Left ventricle myocardium inferior (tissue), 1 donor: Measurements from ENCODE around the gene TPRA1. TPM values are rescaled to one million over a fixed set of nuclear protein-coding genes. Genes with fewer than 3 reads are reported as not detected.

Source experiments
- DNase-seq: peaks from one replicate; pipeline ENCODE4 v3.0.0-alpha.2; 2020
- H3K27ac ChIP-seq: fragments of 200-600 bp; replicated peaks from 2 replicates; pipeline ENCODE4 v1.8.0; 2021
- H3K27me3 ChIP-seq: fragments of 200-600 bp; 2 replicates; pipeline ENCODE4 v1.8.0; 2021; ENCODE audit warnings: low read depth
- H3K36me3 ChIP-seq: fragments of 200-600 bp; 2 replicates; pipeline ENCODE4 v1.8.0; 2021
- H3K4me1 ChIP-seq: fragments of 200-600 bp; 2 replicates; pipeline ENCODE4 v1.8.0; 2021
- H3K4me3 ChIP-seq: fragments of 200-600 bp; 2 replicates; pipeline ENCODE4 v1.8.0; 2021; ENCODE audit warnings: mild to moderate bottlenecking, moderate library complexity
- H3K9me3 ChIP-seq: fragments of 200-600 bp; replicated peaks from 2 replicates; pipeline ENCODE4 v1.8.0; 2021
- intact Hi-C: fragments of 100-400 bp; cut with micrococcal nuclease; formaldehyde crosslinking; loops from one replicate; pipeline ENCODE4 v1.11.0; 2022
- total RNA-seq: library from RNA; stranded (reverse); fragmentation: NEBNext Ultra II Directional; extraction: Animal tissue kit (Norgen Biotek cat#: 25700); gene quantifications from one replicate; pipeline ENCODE4 v1.2.1, GENCODE V29; 2021
- TF ChIP-seq, protein P1 (sequence below): fragments of 200-600 bp; IDR thresholded peaks from 2 replicates; pipeline ENCODE4 v1.8.0; 2021; ENCODE audit warnings: antibody characterized with exemption, mild to moderate bottlenecking, borderline replicate concordance
- donor health status: DM: no; HTN: yes; CAD: no; lungs with severe emphysema.

Gene TPRA1
- total RNA-seq, 1 donor from 2014 or later, result 17.4 TPM

DNA sequence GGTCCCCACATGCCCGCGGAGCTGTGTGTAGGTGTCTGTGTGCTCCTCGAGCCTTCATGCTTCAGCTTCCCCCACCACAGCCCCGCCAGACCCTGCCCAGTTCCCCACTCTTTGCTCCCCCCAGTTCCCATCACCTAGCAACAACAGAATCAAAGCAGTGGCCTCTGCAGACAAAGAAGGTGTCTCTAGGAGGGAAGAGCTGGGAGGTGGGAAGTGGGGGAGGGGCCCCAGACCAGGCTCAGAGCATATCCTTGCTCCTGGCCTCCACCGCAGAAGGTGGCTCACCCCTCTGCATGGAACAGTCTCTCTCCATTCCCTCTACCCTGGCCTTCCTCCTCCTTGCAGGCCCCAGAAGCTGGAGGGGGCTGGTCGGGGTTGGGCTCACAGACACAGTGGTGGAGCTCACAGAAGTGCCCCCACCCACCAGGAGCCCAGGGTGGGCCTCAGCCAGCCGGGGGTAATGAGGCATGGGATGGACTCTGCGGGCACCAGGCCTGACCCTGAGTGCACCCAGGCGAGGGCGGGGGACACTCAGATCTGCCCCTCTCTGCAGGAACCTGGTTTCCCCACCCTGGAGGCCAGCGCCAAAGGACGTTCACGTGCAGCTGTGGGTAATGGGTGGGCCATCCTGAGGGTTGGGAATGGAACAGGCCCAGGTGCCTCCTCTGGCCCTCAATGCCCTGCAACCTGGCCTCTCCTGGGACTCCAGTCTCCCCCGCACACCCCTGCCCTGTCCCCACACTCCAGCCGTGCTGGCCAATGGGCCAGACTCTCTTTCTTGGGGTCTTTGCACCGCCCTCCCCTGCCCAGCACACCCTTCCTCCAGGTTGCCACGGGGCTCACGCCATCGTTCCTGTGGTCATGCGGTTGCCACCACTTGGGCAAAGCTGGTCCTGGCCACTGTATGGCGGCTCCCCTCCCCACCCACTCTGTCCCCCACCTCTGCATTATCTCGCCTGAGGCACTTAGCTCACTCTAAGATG lies 53.4 kb downstream of the TPRA1 start:
- Histone ChIP-seq H3K27ac (no peak overlapping the region), H3K4me1 (no peaks in the 10 kb centered on the region), H3K36me3 (no peaks in the 10 kb centered on the region), H3K9me3 (no peaks in the 10 kb centered on the region), H3K27me3 (peaks cover 17% of the 10 kb centered on the region), H3K4me3 (no peak overlapping the region)
- TF ChIP-seq, protein P1, sequence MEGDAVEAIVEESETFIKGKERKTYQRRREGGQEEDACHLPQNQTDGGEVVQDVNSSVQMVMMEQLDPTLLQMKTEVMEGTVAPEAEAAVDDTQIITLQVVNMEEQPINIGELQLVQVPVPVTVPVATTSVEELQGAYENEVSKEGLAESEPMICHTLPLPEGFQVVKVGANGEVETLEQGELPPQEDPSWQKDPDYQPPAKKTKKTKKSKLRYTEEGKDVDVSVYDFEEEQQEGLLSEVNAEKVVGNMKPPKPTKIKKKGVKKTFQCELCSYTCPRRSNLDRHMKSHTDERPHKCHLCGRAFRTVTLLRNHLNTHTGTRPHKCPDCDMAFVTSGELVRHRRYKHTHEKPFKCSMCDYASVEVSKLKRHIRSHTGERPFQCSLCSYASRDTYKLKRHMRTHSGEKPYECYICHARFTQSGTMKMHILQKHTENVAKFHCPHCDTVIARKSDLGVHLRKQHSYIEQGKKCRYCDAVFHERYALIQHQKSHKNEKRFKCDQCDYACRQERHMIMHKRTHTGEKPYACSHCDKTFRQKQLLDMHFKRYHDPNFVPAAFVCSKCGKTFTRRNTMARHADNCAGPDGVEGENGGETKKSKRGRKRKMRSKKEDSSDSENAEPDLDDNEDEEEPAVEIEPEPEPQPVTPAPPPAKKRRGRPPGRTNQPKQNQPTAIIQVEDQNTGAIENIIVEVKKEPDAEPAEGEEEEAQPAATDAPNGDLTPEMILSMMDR, result no peak
- intact Hi-C loops, result no loop called here
- no peak for DNase-seq

DNA sequence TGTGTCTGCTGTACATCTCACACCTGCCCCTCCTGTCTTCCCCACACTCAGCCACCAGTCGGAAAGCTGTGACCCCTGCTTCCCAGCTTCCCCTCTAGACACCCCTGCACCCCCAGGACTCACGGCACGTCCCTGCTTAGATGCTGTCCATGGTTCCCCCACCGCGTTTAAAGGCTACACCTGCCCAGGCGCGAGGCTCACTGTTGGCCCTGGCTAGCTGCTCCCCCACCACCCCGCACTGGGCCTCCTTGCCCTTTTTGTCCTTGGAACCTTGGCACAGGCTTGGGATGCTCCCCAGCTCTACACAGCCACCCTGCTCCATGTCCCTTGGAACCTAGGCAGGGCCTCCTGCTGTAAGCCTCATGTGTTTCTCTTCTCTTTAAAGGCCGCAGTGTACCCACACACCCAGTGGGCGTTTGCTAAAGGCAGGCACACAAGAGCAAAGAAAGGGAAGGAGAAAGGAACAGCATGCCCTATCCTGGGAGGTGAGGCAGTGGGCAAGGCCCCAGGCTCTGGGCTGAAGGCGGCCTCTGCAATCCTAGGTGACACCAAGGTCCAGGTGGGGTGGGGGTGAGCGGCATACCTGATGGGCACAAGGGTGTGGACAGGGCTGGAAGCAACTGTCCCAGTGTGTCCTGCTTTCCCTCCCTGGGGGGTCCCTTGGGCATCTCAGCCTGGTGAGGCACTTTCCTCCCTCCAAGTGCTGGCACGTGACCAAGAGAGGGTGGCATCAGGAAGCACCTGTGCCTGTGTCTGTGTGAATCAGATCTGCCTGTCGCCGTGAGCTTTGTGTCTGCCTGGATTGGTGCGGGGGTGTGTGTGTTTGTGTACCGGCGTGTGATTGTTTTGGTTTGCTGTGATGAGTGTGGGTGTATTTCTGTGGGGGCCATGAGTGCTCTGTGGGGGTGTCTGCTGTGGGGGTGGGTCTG lies 54.4 kb downstream of the TPRA1 start:
- H3K4me1 ChIP-seq, result no peaks in the 10 kb centered on the region
- intact Hi-C loops, result no loop called here
- peaks cover 17% of the 10 kb centered on the region for H3K27me3 ChIP-seq
- H3K9me3 ChIP-seq, result no peaks in the 10 kb centered on the region
- no peak overlapping the region for H3K4me3 ChIP-seq
- no peaks in the 10 kb centered on the region for H3K36me3 ChIP-seq
- TF ChIP-seq, protein P1, result no peak
- no peak overlapping the region for H3K27ac ChIP-seq
- DNase-seq, result no peak

DNA sequence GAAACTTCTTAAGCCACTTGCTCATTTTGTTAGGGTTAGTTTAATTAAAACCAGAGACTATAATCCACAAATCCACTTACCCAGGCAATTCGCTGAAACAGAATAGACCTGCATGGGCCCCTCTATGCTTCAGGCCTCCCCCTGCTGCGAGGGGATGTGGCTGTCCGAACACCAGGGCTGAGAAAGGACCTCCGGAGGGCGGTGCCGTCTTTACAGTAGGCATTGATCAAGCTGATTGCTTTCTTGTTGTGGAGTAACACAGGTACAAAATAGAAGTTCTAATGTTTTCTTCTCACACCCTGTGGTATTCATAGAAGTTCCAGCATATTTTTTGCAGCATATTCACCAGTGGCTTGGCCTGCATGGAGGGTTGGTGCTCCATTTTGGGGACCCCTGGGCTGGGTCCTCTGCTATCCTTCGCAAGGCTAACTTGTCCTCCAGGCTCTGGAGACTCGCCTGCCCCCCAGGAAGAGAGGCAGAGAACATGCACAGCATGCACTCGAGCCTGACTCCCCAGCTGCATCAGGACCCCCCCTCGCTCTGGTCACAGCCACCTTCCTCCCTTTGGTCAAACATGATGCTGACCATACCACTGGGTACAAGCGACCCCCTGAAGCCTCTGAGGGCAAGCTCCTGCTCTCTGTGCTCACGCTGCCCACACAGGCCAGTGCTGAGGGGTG lies 55.3 kb downstream of the TPRA1 start:
- no peak for DNase-seq
- H3K4me1 ChIP-seq, result no peaks in the 10 kb centered on the region
- intact Hi-C loops, result no loop called here

DNA sequence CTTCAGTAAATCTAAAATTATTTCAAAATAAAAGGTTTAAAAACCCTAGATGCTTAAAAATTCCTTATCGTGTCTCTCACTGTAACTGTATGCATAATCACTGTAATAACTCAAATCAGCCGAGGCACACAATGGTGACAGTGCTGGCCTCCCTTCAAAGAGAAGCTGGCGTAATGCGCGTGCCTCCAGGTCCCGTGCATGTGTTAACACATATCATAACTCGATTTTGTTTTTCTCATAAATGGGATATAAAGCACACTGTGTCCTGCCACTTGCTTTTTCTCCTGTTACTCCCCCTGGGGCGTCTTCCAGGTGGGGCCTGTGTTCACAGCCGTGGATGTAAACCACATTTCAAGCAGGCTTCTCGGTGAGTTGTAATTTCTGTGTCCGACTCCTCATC lies 56.0 kb downstream of the TPRA1 start:
- no peaks in the 10 kb centered on the region for H3K4me1 ChIP-seq
- peaks cover 17% of the 10 kb centered on the region for H3K27me3 ChIP-seq
- no peaks in the 10 kb centered on the region for H3K36me3 ChIP-seq
- no peaks in the 10 kb centered on the region for H3K9me3 ChIP-seq
- no peak overlapping the region for H3K27ac ChIP-seq
- no peak overlapping the region for H3K4me3 ChIP-seq
- TF ChIP-seq, protein P1, result no peak
- intact Hi-C loops, result no loop called here
- DNase-seq, result no peak

More for the DNA sequence above, 55.3 kb downstream of the TPRA1 start:
- Histone ChIP-seq H3K9me3 (no peaks in the 10 kb centered on the region), H3K4me3 (no peak overlapping the region), H3K27me3 (peaks cover 17% of the 10 kb centered on the region), H3K27ac (no peak overlapping the region), H3K36me3 (no peaks in the 10 kb centered on the region)
- TF ChIP-seq, protein P1, result no peak

GRCh38 chr3:127534161-127534451 lies 56.4 kb downstream of the TPRA1 start:
- no peaks in the 10 kb centered on the region for H3K36me3 ChIP-seq
- intact Hi-C loops, result no loop called here
- H3K27me3 ChIP-seq, result peaks cover 17% of the 10 kb centered on the region
- no peaks in the 10 kb centered on the region for H3K9me3 ChIP-seq
- DNase-seq, result no peak
- H3K27ac ChIP-seq, result no peak overlapping the region
- TF ChIP-seq, protein P1, result no peak
- no peaks in the 10 kb centered on the region for H3K4me1 ChIP-seq
- H3K4me3 ChIP-seq, result no peak overlapping the region
